PC-3 (cell line): Measurements from ENCODE around the gene TWNK.

Experiments
- CTCF ChIP-seq: fragments of 300-600 bp; sonication (generic); conservative IDR thresholded peaks from 2 replicates; pipeline ENCODE4 v1.5.1; 2017; ENCODE audit warnings: antibody characterized with exemption, low read depth, mild to moderate bottlenecking, low read length
- EZH2 ChIP-seq: fragments of 300-600 bp; sonication (generic); IDR thresholded peaks from one replicate; pipeline ENCODE4 v1.6.1; 2017; ENCODE audit warnings: antibody characterized with exemption, mild to moderate bottlenecking, low read length; ENCODE audit not compliant: unreplicated experiment

- TF ChIP-seq CTCF (no peak), EZH2 (no peak)
These were observed 9.5 kb downstream of the TWNK start for GRCh38 chr10:100996678-100997359.
